SK-N-SH (cell line): ENCODE data around the gene BRAF. TPM values are rescaled to one million over a fixed set of nuclear protein-coding genes. Genes with fewer than 3 reads are reported as not detected.

Experiments
- CTCF ChIA-PET: fragments of 300-600, 350-600 bp; formaldehyde crosslinking; extraction: SDS; loops from one replicate; lab custom pipeline; 2021; lab: Yijun Ruan, JAX
- POLR2A ChIA-PET: fragments of 350-600 bp; sonication (Branson Sonifier 250); formaldehyde crosslinking; extraction: SDS; loops from one replicate; lab custom pipeline; 2020; ENCODE audit warnings: antibody characterized with exemption, inconsistent platforms; lab: Yijun Ruan, JAX
- DNase-seq: peaks from one replicate; pipeline ENCODE4 v3.0.0; 2012
- H2AFZ ChIP-seq: fragments of 200-600 bp; sonication (generic); 2 replicates; pipeline ENCODE4 v1.8.1; 2016; ENCODE audit warnings: antibody characterized with exemption, mild to moderate bottlenecking, low read depth
- H3F3A ChIP-seq: fragments of 200-600 bp; sonication (generic); replicated peaks from 2 replicates; pipeline ENCODE3; 2016; ENCODE audit warnings: antibody characterized with exemption, mild to moderate bottlenecking; ENCODE audit not compliant: insufficient read depth
- H3K27ac ChIP-seq, 2 experiments: fragments of 200-500 bp in 1 of 2; fragments of 200-600 bp in 1 of 2; sonication (Bioruptor generic) in 1 of 2; sonication (generic), shearing (Covaris generic) in 1 of 2; 2 replicates each; pipeline versions ENCODE4 v1.5.1 to v1.6.1; 2014 to 2016; ENCODE audit warnings: low read depth in 2 of 2, inconsistent platforms in 1 of 2, low read length in 1 of 2, mild to moderate bottlenecking in 1 of 2, mixed read lengths in 1 of 2
- H3K27me3 ChIP-seq: fragments of 200-600 bp; sonication (generic), shearing (Covaris generic); 2 replicates; pipeline ENCODE4 v1.6.1; 2016; ENCODE audit warnings: mixed run types; ENCODE audit not compliant: insufficient read depth
- H3K36me3 ChIP-seq, 2 experiments: fragments of 200-500 bp in 1 of 2; fragments of 200-600 bp in 1 of 2; sonication (Bioruptor generic) in 1 of 2; sonication (generic) in 1 of 2; replicated peaks in 1 of 2; 2 replicates each; pipeline versions ENCODE3 to v1.5.1; 2014 to 2016; ENCODE audit warnings: low read length in 1 of 2, mild to moderate bottlenecking in 1 of 2; ENCODE audit not compliant: insufficient read depth in 2 of 2, control insufficient read depth in 1 of 2
- H3K4me1 ChIP-seq, 2 experiments: fragments of 200-500 bp in 1 of 2; fragments of 200-600 bp in 1 of 2; sonication (Bioruptor generic) in 1 of 2; sonication (generic), shearing (Covaris generic) in 1 of 2; 2 replicates each; pipeline versions ENCODE4 v1.5.1 to v1.6.1; 2014 to 2016; ENCODE audit warnings: low read depth in 1 of 2, low read length in 1 of 2, mixed run types in 1 of 2; ENCODE audit not compliant: insufficient read depth in 2 of 2, control insufficient read depth in 1 of 2
- H3K4me2 ChIP-seq: fragments of 200-600 bp; sonication (generic), shearing (Covaris generic); 2 replicates; pipeline ENCODE4 v1.6.1; 2017; ENCODE audit warnings: mixed run types
- H3K4me3 ChIP-seq, 2 experiments: fragments of 200-500 bp in 1 of 2; fragments of 200-600 bp in 1 of 2; sonication (Bioruptor generic) in 1 of 2; sonication (generic), shearing (Covaris generic) in 1 of 2; 2 replicates each; pipeline versions ENCODE4 v1.5.1 to v1.8.1; 2014 to 2016; ENCODE audit warnings: low read depth in 2 of 2, inconsistent platforms in 1 of 2, low read length in 1 of 2, mild to moderate bottlenecking in 1 of 2, mixed read lengths in 1 of 2, moderate library complexity in 1 of 2
- H3K79me2 ChIP-seq: fragments of 200-600 bp; sonication (generic); 2 replicates; pipeline ENCODE4 v1.8.1; 2017; ENCODE audit warnings: mild to moderate bottlenecking; ENCODE audit not compliant: insufficient read depth
- H3K9ac ChIP-seq: fragments of 200-600 bp; sonication (generic); 2 replicates; pipeline ENCODE4 v1.6.1; 2017; ENCODE audit warnings: mixed run types
- H3K9me2 ChIP-seq: fragments of 200-600 bp; sonication (generic); 2 replicates; pipeline ENCODE4 v1.6.1; 2017; ENCODE audit warnings: mixed run types
- H3K9me3 ChIP-seq: fragments of 200-600 bp; sonication (generic); 2 replicates; pipeline ENCODE4 v1.6.1; 2017; ENCODE audit warnings: mixed run types, mild to moderate bottlenecking, moderate library complexity
- H4K20me1 ChIP-seq: fragments of 200-600 bp; sonication (generic); 2 replicates; pipeline ENCODE4 v1.6.1; 2017; ENCODE audit warnings: mild to moderate bottlenecking, mixed run types; ENCODE audit not compliant: insufficient read depth
- EP300 ChIP-seq, 2 experiments: IDR thresholded peaks; 2 replicates each; pipeline versions ENCODE4 v1.4.0 to v1.6.1; 2012; ENCODE audit warnings: borderline replicate concordance in 1 of 2, low read depth in 1 of 2, low read length in 1 of 2
- EZH2phosphoT487 ChIP-seq: fragments of 200-600 bp; sonication (generic); IDR thresholded peaks from 2 replicates; pipeline ENCODE4 v1.6.1; 2017; ENCODE audit warnings: low read depth, mixed run types, mild to moderate bottlenecking, antibody characterized with exemption, moderate library complexity, borderline replicate concordance
- FOSL2 ChIP-seq: IDR thresholded peaks from 2 replicates; pipeline ENCODE4 v1.4.0; 2012; ENCODE audit warnings: low read depth, mild to moderate bottlenecking, moderate library complexity, borderline replicate concordance
- GABPA ChIP-seq: IDR thresholded peaks from 2 replicates; pipeline ENCODE4 v1.4.0; 2012; ENCODE audit warnings: low read depth, mild to moderate bottlenecking
- GATA2 ChIP-seq: sonication (generic); formaldehyde crosslinking; IDR thresholded peaks from 2 replicates; pipeline ENCODE4 v1.5.0; 2020; ENCODE audit warnings: mild to moderate bottlenecking, missing genetic modification reagents
- IRF3 ChIP-seq: fragments of 150-350 bp; IDR thresholded peaks from 2 replicates; pipeline ENCODE4 v1.6.1; 2016; ENCODE audit warnings: mild to moderate bottlenecking, low read depth, low read length
- JUND ChIP-seq: IDR thresholded peaks from 2 replicates; pipeline ENCODE4 v1.4.0; 2012
- MEF2A ChIP-seq: IDR thresholded peaks from 2 replicates; pipeline ENCODE4 v1.4.0; 2012; ENCODE audit warnings: low read depth, borderline replicate concordance
- NFIC ChIP-seq: IDR thresholded peaks from 2 replicates; pipeline ENCODE4 v1.4.0; 2012; ENCODE audit warnings: borderline replicate concordance
- NRF1 ChIP-seq: IDR thresholded peaks from 2 replicates; pipeline ENCODE4 v1.6.1; 2012; ENCODE audit warnings: low read depth, mild to moderate bottlenecking, low read length
- PBX3 ChIP-seq: IDR thresholded peaks from 2 replicates; pipeline ENCODE4; 2012
- REST ChIP-seq: IDR thresholded peaks from 2 replicates; pipeline ENCODE4 v1.6.1; 2012; ENCODE audit warnings: mild to moderate bottlenecking, low read depth, low read length, moderate library complexity
- SMC3 ChIP-seq: IDR thresholded peaks from 2 replicates; pipeline ENCODE4 v1.6.1; 2012; ENCODE audit warnings: low read depth, low read length, improper control_type of control experiment
- TCF12 ChIP-seq: IDR thresholded peaks from 2 replicates; pipeline ENCODE4 v1.4.0; 2012
- YY1 ChIP-seq: IDR thresholded peaks from 2 replicates; pipeline ENCODE4 v1.4.0; 2012; ENCODE audit warnings: low read depth, mild to moderate bottlenecking
- WGBS: methylation state at CpG from one replicate; pipeline ENCODE4 v1.1.6; 2017; ENCODE audit warnings: low lambda C conversion rate; 5-methylcytosine and 5-hydroxymethylcytosine counted together
- polyA plus RNA-seq, 3 experiments: library from polyadenylated mRNA; depleted of rRNA; stranded (reverse); fragments of >200 nt; gene quantifications; 2 replicates each; pipeline ENCODE4 v1.2.3, GENCODE V29; 2012
- TF ChIP-seq, protein P1 (sequence below): fragments of 150-350 bp; IDR thresholded peaks from 2 replicates; pipeline ENCODE4 v1.6.1; 2017; ENCODE audit warnings: antibody characterized with exemption, low read length, low read depth, borderline replicate concordance
- TF ChIP-seq, protein P2 (sequence below): IDR thresholded peaks from 2 replicates; pipeline ENCODE4 v1.4.0; 2012; ENCODE audit warnings: low read depth

The BRAF gene
- polyA plus RNA-seq, 1 of the 3 experiments (the other 2 are of a cell fraction): 5.2 TPM

GRCh38 chr7:140877249-140877524 lies 47.5 kb downstream of the BRAF start:
- Histone ChIP-seq H3K4me3 (no peak overlapping the region), H3K4me1 (peaks cover 0 to 6% of the 10 kb centered on the region in 2 experiments; a peak in 1 of 4 replicates), H3K9me2 (no peaks in the 10 kb centered on the region), H3K9ac (no peak overlapping the region), H3K36me3 (peaks cover 0 to 4% of the 10 kb centered on the region in 2 experiments), H2AFZ (no peak overlapping the region), H3K4me2 (no peak overlapping the region), H3K27me3 (no peaks in the 10 kb centered on the region), H3K27ac (no peak overlapping the region), H4K20me1 (peaks cover 68% of the 10 kb centered on the region), H3F3A (peaks cover 16% of the 10 kb centered on the region), H3K79me2 (peaks cover 95% of the 10 kb centered on the region), H3K9me3 (0 out of 2 replicates have a peak, but pooled peaks cover 6% of the 10 kb centered on the region)
- no peak for TF ChIP-seq YY1
- TF ChIP-seq, protein P1, sequence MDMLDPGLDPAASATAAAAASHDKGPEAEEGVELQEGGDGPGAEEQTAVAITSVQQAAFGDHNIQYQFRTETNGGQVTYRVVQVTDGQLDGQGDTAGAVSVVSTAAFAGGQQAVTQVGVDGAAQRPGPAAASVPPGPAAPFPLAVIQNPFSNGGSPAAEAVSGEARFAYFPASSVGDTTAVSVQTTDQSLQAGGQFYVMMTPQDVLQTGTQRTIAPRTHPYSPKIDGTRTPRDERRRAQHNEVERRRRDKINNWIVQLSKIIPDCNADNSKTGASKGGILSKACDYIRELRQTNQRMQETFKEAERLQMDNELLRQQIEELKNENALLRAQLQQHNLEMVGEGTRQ: no peak
- TF ChIP-seq SMC3: no peak
- no peak for TF ChIP-seq GABPA
- no peak for TF ChIP-seq GATA2
- no peak for TF ChIP-seq EZH2phosphoT487
- TF ChIP-seq NFIC: no peak
- no peak for TF ChIP-seq MEF2A
- TF ChIP-seq, protein P2, sequence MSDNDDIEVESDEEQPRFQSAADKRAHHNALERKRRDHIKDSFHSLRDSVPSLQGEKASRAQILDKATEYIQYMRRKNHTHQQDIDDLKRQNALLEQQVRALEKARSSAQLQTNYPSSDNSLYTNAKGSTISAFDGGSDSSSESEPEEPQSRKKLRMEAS: no peak
- TF ChIP-seq IRF3: no peak
- TF ChIP-seq NRF1: no peak
- ChIA-PET CTCF (interaction anchor here (1.4 to 2.2 kb wide), 3 partner anchors 13 to 66 kb away, joined by 5 to 8 read pairs (median 6); no protein-coding TSS in a partner anchor), POLR2A (no interaction called here)
- 93% methylated on average over 1 of the region's 1 CpG for WGBS
- no peak for DNase-seq

GRCh38 chr7:140876519-140877248 lies 48.0 kb downstream of the BRAF start:
- H3K36me3 ChIP-seq: peaks cover 0 to 4% of the 10 kb centered on the region in 2 experiments
- no peak overlapping the region for H3K27ac ChIP-seq
- H3K9me2 ChIP-seq: no peaks in the 10 kb centered on the region
- ChIA-PET CTCF (interaction anchor here (1.4 to 2.2 kb wide), 2 partner anchors 13 to 65 kb away, joined by 5 to 6 read pairs; no protein-coding TSS in a partner anchor), POLR2A (no interaction called here)
- H3K79me2 ChIP-seq: peaks cover 95% of the 10 kb centered on the region
- H3K4me2 ChIP-seq: peak overlapping the region; percentile 36; the same call in 1 of the 2 replicates
- 49% methylated on average over 2 of the region's 2 CpGs for WGBS
- no peak overlapping the region for H2AFZ ChIP-seq
- peaks cover 71% of the 10 kb centered on the region for H4K20me1 ChIP-seq
- no peaks in the 10 kb centered on the region for H3K27me3 ChIP-seq
- 0 out of 2 replicates have a peak, but pooled peaks cover 6% of the 10 kb centered on the region for H3K9me3 ChIP-seq
- TF ChIP-seq, protein P2: peak; percentile 54
- TF ChIP-seq REST (no peak), EP300 (IDR thresholded peaks at IDR 0.05; ENCODE audit: borderline replicate concordance in 1 of 2, low read depth in 1 of 2, low read length in 1 of 2) (peak in 1 of 2 experiments; percentile 20; a peak in 1 of 4 replicates), PBX3 (peak; percentile 39; the same call in 1 of the 2 replicates), JUND (peak; percentile 71), FOSL2 (peak; percentile 70), TCF12 (peak; percentile 70)
- TF ChIP-seq, protein P1: no peak
- DNase-seq: no peak
- H3K9ac ChIP-seq: no peak overlapping the region
- peaks cover 16% of the 10 kb centered on the region for H3F3A ChIP-seq
- no peak overlapping the region for H3K4me3 ChIP-seq
- peaks cover 0 to 6% of the 10 kb centered on the region in 2 experiments; a peak in 1 of 4 replicates for H3K4me1 ChIP-seq
